ENCODE results near the gene COLEC12.

Gene COLEC12

GRCh38 chr18:294566-294965, 205.9 kb downstream of the COLEC12 start:
- in situ Hi-C loops (cut with MboI; ENCODE audit: low sequenced_read_pairs): no loop called here

GRCh38 chr18:293536-293935, 207.0 kb downstream of the COLEC12 start:
- in situ Hi-C loops (cut with MboI; ENCODE audit: low sequenced_read_pairs): no loop called here

- in situ Hi-C loops (cut with MboI; ENCODE audit: low sequenced_read_pairs): no loop called here
Observed at GRCh38 chr18:292271-292670, 208.2 kb downstream of the COLEC12 start.

- in situ Hi-C loops (cut with MboI; ENCODE audit: low sequenced_read_pairs): loop anchor here (5.0 kb wide), 1 partner anchor 327 kb away; no protein-coding TSS in a partner anchor
Observed at GRCh38 chr18:289970-290369, 210.5 kb downstream of the COLEC12 start.

- in situ Hi-C loops (cut with MboI; ENCODE audit: low sequenced_read_pairs): loop anchor here (5.0 kb wide), 1 partner anchor 328 kb away; no protein-coding TSS in a partner anchor
Observed at GRCh38 chr18:289026-289425, 211.5 kb downstream of the COLEC12 start.

- in situ Hi-C loops (cut with MboI; ENCODE audit: low sequenced_read_pairs): loop anchor here (5.0 kb wide), 1 partner anchor 331 kb away; no protein-coding TSS in a partner anchor
Observed at GRCh38 chr18:286515-287310, 213.8 kb downstream of the COLEC12 start.

- in situ Hi-C loops (cut with MboI; ENCODE audit: low sequenced_read_pairs): loop anchor here (5.0 kb wide), 1 partner anchor 331 kb away; no protein-coding TSS in a partner anchor
Observed at GRCh38 chr18:285817-286216, 214.7 kb downstream of the COLEC12 start.

- in situ Hi-C loops (cut with MboI; ENCODE audit: low sequenced_read_pairs): no loop called here
Observed at GRCh38 chr18:275486-275885, 225.0 kb downstream of the COLEC12 start.

- in situ Hi-C loops (cut with MboI; ENCODE audit: low sequenced_read_pairs): no loop called here
Observed at GRCh38 chr18:274313-274712, 226.2 kb downstream of the COLEC12 start.

GRCh38 chr18:273525-273924, 227.0 kb downstream of the COLEC12 start:
- in situ Hi-C loops (cut with MboI; ENCODE audit: low sequenced_read_pairs): no loop called here

- in situ Hi-C loops (cut with MboI; ENCODE audit: low sequenced_read_pairs): no loop called here
Observed at GRCh38 chr18:272650-273049, 227.9 kb downstream of the COLEC12 start.

- in situ Hi-C loops (cut with MboI; ENCODE audit: low sequenced_read_pairs): no loop called here
Observed at GRCh38 chr18:269480-270095, 230.9 kb downstream of the COLEC12 start.

GRCh38 chr18:267688-268552, 232.6 kb downstream of the COLEC12 start, which contains the start of gene THOC1:
Gene THOC1 (minus strand): TSS chr18:268047. CDS start chr18:268019, 28 bp downstream.
- in situ Hi-C loops (cut with MboI; ENCODE audit: low sequenced_read_pairs): no loop called here

GRCh38 chr18:267380-267687, 233.2 kb downstream of the COLEC12 start:
- in situ Hi-C loops (cut with MboI; ENCODE audit: low sequenced_read_pairs): no loop called here

Data from HL-60/S4 treated with retinoic acid at 250 ng/mL for 4 days and 3 days (cell line).